HG03558 (cell line): Measurements from ENCODE around the gene SLC25A17.
"Not testable (repeated sequence)": the region's sequence is repeated elsewhere in the genome, so short reads cannot be mapped to it uniquely, and the experiment has no call there.

Experiments
- ATAC-seq: cut with Tn5 transposase; IDR thresholded peaks from one replicate; pipeline ENCODE4 v1.9.1; 2021; ENCODE audit warnings: moderate number of reproducible peaks; ENCODE audit not compliant: unreplicated experiment; ENCODE audit errors: extremely low read depth

The SLC25A17 gene

GRCh38 chr22:40759294-40759840 is 59.8 kb downstream of the SLC25A17 start:
- no peak for ATAC-seq

- ATAC-seq: not testable (repeated sequence)
These were observed 60.3 kb downstream of the SLC25A17 start for GRCh38 chr22:40758851-40759250.

DNA sequence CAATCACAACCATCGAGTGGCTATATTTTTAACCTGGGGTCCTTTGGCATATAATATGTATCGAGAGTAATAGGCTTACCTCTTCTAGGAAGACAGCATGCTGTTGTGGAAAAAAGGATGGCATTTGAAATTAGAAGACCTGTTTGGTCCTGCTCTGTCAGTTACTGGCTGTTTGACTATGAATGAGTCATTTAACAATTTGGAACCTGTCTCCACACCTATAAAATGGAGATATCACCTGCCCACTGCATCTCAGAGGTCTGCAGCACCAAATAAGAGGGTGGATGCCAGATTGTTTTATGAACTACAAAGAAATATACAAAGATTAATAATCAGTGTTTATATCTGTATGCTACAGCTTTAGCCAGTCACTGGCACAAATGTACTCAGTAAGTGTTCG is 60.8 kb downstream of the SLC25A17 start:
- no peak for ATAC-seq

- ATAC-seq: no peak
These were observed 62.1 kb downstream of the SLC25A17 start for GRCh38 chr22:40757071-40757470.

GRCh38 chr22:40753114-40753513 is 66.0 kb downstream of the SLC25A17 start:
- ATAC-seq: no peak

DNA sequence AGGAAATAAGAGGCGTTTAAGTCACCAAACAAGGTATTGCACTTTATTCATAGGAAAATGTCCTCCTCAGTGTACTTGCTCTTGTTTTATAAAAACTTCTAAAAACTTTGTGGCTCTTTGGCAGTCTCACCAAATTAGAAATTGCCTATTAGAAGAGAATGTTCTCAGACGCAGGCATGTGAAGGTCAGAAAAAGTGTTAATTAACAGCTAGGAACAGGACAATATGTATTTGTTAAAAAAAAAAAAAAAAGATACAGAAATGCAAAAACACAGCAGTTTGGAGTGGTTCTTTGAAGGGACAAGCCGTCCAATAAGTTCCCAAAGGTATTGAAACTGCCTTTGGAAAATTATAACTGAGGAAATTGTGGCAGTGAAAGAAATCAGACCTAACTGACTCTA is 67.9 kb downstream of the SLC25A17 start:
- ATAC-seq: no peak

- ATAC-seq: no peak
These were observed 69.3 kb downstream of the SLC25A17 start for GRCh38 chr22:40749829-40750228.

DNA sequence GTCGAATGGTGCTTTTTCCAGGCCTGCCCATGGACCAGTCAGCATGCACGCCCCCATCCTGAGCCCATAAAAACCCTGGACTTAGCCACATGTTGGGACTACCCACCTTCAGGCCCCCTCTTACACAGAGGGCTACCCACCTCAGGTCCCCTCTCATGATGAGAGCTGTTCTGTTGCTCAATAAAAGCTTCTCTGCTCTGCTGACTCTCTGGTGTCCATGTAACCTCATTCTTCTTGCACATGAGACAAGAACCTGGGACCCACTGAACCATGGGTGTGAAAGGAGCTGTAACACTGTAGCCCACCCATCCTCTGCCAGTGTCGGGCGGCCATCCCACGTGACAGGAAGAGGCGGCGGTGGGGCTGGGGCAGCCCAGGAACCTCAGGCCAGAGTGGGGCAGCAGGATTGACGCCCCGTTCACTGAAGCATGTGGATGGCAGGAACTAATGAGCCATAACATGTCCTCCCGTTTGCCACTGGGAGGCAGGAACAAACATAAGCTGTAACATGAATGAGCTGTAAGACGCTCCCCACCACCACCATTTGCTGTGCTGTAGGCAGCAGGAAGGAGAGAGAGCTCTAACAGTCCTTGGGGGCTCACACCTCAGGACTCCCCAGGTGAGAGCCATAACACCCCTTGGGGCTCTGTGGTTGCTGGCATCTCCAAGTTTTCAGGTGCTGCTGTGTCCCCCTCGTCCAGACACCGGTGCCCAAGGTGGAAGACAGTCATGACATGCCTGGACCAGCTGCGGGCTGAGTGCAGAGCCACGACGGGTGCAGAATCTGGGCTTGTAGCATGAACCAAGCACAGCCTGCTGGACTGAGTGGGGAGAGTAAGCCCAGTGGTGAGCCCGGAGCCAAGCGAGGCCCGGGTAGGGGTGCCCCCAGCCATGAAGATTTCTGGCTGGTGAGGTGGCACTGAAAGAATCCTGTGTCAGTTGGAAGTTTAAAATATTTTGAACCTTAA is 70.5 kb downstream of the SLC25A17 start:
- no peak for ATAC-seq

- ATAC-seq: no peak
These were observed 71.8 kb downstream of the SLC25A17 start for GRCh38 chr22:40747361-40747760.

- ATAC-seq: no peak
These were observed 72.5 kb downstream of the SLC25A17 start for GRCh38 chr22:40746428-40747220.

- no peak for ATAC-seq
These were observed 75.4 kb downstream of the SLC25A17 start for GRCh38 chr22:40743768-40744167.

DNA sequence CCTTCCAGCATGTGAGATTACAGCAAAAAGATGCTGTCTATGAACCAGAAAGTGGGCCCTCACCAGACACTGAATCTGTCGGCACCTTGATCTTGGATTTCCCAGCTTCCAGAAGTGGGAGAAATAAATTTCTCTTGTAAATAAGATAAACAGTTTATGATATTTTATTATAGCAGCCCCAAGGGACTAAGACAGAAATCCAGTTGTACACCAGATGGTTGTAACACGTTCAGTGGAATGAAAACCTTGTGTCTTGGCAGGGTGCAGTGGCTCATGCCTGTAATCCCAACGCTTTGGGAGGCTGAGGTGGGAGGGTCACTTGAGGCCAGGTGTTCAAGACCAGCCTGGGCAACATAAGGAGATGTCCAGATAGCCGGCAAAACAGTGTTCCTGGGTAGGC is 78.0 kb downstream of the SLC25A17 start:
- no peak for ATAC-seq

DNA sequence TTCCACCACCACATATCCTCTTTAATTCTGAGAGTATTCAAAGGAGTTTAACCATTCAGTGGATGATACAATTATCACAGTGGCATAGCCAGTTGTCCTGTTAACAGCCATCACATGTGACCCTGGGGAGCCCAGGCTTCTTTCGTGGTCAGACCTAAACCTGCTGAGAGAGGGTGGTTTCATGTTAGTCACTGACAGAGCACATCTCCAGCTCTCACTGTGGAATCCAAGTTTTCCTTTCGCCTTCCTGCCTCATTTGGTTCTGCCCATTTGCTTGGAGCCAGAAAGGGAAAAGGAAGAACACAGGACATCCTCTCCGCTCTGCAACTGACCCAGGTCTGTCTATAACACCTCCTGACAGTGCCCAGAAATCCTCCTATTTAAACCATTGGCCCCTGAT is 79.4 kb downstream of the SLC25A17 start:
- ATAC-seq: no peak

- no peak for ATAC-seq
These were observed 85.2 kb downstream of the SLC25A17 start for GRCh38 chr22:40733919-40734318.

- no peak for ATAC-seq
These were observed 86.2 kb downstream of the SLC25A17 start for GRCh38 chr22:40732999-40733292.

DNA sequence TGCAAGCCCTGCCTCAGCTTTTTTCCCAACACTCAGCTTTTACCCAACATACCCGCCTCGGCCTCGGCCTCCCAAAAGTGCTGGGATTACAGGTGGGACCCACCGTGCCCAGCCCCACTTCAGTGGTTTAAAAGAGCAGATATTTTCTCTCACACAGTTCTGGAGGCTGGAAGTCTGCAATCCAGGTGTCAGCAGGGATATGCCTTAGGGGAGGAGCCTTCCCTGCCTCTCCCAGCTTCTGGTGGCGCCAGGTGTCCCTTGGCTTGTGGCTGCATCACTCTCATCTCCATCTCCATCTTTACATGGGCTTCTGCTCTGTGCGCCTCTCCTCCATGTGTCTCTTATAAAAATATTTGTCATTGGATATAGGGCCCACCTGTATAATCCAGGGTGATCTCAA is 89.9 kb downstream of the SLC25A17 start:
- no peak for ATAC-seq

- ATAC-seq: no peak
These were observed 90.4 kb downstream of the SLC25A17 start for GRCh38 chr22:40728731-40729189.

DNA sequence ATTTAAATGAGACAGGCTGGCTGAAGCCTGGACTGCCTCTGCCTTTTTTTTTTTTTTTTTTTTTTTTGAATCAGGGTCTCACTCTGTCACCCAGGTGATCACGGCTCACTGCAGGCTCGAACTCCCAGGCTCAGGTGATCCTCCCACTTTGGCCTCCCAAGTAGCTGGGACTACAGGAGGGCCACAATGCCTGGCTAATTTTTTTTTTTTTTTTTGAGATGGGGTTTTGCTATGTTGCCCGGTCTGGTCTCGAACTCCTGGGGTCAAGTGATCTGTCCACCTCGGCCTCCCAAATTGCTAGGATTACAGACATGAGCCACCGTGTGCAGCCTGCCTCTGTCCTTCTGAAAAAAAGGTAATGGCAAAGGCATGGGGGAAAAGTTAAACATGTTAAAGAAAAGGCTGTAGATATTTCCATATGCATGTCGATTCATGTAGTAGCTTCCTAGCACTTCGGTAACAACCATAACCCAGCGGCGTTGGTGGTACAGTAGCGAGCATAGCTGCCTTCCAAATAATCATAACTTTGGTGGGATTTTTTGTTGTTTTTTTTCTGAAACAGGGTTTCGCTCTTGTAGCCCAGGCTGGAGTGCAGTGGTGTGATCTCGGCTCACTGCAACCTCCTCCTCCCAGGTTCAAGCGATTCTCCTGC is 91.1 kb downstream of the SLC25A17 start:
- no peak for ATAC-seq

DNA sequence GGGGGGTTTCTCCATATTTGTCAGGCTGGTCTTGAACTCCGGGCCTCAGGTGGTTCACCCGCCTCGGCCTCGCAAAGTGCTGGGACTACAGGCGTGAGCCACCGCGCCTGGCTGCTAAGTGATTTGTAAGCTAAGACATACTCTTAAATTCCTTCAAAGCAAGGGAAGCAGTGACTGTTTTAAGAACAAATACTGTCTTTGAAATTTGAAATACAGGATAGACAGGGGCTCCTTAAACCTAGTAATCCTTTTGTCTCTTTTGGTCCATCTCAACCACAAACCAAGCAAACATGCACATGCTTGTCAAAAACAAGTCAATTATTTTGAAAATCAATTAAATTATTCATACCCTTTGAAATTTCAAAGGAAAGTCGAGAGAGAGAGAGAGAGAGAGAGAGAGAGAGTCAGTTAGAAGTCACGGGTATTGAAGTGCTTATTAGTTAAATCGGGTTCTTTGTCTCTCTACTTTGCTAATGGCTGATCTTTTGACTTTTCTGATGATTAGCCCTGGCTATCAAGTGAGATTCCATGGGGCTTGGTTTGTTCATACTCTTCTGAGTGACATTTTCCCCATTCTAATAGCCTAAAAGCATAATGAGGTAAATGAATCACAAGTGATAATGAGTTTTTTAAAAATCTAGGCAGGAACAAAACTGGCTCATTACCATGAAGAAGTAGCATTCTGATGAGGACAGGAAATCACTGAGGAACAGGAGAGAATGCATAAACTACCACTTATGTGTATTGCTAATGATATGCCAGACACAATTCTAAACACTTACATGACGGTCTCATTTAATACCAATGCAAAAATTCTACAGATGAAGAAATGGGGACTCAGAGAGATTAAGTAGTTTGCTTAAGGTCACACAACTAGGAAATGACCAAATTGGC is 91.8 kb downstream of the SLC25A17 start:
- ATAC-seq: no peak

- ATAC-seq: no peak
These were observed 92.6 kb downstream of the SLC25A17 start for GRCh38 chr22:40726514-40726913.
